Osteoblast (primary cell): ENCODE results near the gene CIAPIN1. TPM values are rescaled to one million over a fixed set of nuclear protein-coding genes. Genes with fewer than 3 reads are reported as not detected.

Source experiments
- DNase-seq: peaks from one replicate; pipeline ENCODE4 v3.0.0; 2011; ENCODE audit warnings: low spot score, mixed read lengths; ENCODE audit not compliant: insufficient read length; ENCODE audit errors: missing footprints
- H2AFZ ChIP-seq: 2 replicates; pipeline ENCODE4 v1.6.0; 2011; ENCODE audit warnings: mild to moderate bottlenecking, low read length
- H3K27ac ChIP-seq: 2 replicates; pipeline ENCODE4 v1.5.1; 2011; ENCODE audit warnings: mild to moderate bottlenecking, low read depth, low read length, moderate library complexity
- H3K27me3 ChIP-seq: 2 replicates; pipeline ENCODE4 v1.6.0; 2012; ENCODE audit warnings: mild to moderate bottlenecking, control low read depth, inconsistent platforms, low read length, moderate library complexity; ENCODE audit not compliant: insufficient read depth
- H3K36me3 ChIP-seq: 2 replicates; pipeline ENCODE4 v1.5.1; 2011; ENCODE audit warnings: mild to moderate bottlenecking, low read length, control low read depth, moderate library complexity; ENCODE audit not compliant: insufficient read depth
- H3K4me1 ChIP-seq: 2 replicates; pipeline ENCODE4 v1.5.1; 2011; ENCODE audit warnings: mild to moderate bottlenecking, low read length, control low read depth, moderate library complexity; ENCODE audit not compliant: insufficient read depth
- H3K4me2 ChIP-seq: 2 replicates; pipeline ENCODE4 v1.6.0; 2011; ENCODE audit warnings: mild to moderate bottlenecking, low read length; ENCODE audit not compliant: insufficient read depth
- H3K4me3 ChIP-seq: fragments of 200-600 bp; sonication (generic); 3 replicates; pipeline ENCODE4 v1.5.1; 2012; ENCODE audit warnings: mild to moderate bottlenecking, low read length, inconsistent platforms; ENCODE audit not compliant: insufficient read depth
- H3K79me2 ChIP-seq: 2 replicates; pipeline ENCODE4 v1.6.0; 2012; ENCODE audit warnings: mild to moderate bottlenecking, low read length, control low read depth, inconsistent platforms; ENCODE audit not compliant: insufficient read depth
- H3K9me3 ChIP-seq: 2 replicates; pipeline ENCODE4 v1.5.1; 2011; ENCODE audit warnings: low read depth, low read length, control low read depth
- H4K20me1 ChIP-seq: 2 replicates; pipeline ENCODE4 v1.6.0; 2012; ENCODE audit warnings: mild to moderate bottlenecking, low read length, control low read depth; ENCODE audit not compliant: insufficient read depth
- CTCF ChIP-seq: IDR thresholded peaks from 2 replicates; pipeline ENCODE4 v1.5.1; 2011; ENCODE audit warnings: mild to moderate bottlenecking, low read depth, low read length, moderate library complexity; ENCODE audit errors: extremely low read depth
- total RNA-seq: library from RNA; depleted of rRNA; stranded (reverse); fragments of >200 nt; gene quantifications from 2 replicates; pipeline ENCODE4 v1.2.3, GENCODE V29; 2012

The CIAPIN1 gene
- total RNA-seq, 1 donor: 39.8 TPM

GRCh38 chr16:57391708-57392107, 55.5 kb downstream of the CIAPIN1 start:
- Histone ChIP-seq H3K27ac (no peak overlapping the region), H4K20me1 (no peaks in the 10 kb centered on the region), H2AFZ (no peak overlapping the region), H3K4me1 (no peaks in the 10 kb centered on the region), H3K4me3 (no peak overlapping the region), H3K27me3 (peaks cover 10% of the 10 kb centered on the region), H3K4me2 (no peak overlapping the region), H3K79me2 (no peaks in the 10 kb centered on the region), H3K9me3 (no peaks in the 10 kb centered on the region), H3K36me3 (no peaks in the 10 kb centered on the region)
- TF ChIP-seq CTCF: no peak
- no peak for DNase-seq

GRCh38 chr16:57391300-57391699, 55.9 kb downstream of the CIAPIN1 start:
- Histone ChIP-seq H3K27me3 (peaks cover 10% of the 10 kb centered on the region), H3K27ac (no peak overlapping the region), H3K4me1 (no peaks in the 10 kb centered on the region), H3K9me3 (no peaks in the 10 kb centered on the region), H3K4me3 (no peak overlapping the region), H2AFZ (no peak overlapping the region), H3K79me2 (no peaks in the 10 kb centered on the region), H3K4me2 (no peak overlapping the region), H3K36me3 (no peaks in the 10 kb centered on the region), H4K20me1 (no peaks in the 10 kb centered on the region)
- TF ChIP-seq CTCF: no peak
- DNase-seq: no peak

- Histone ChIP-seq H3K4me3 (no peak overlapping the region), H3K4me2 (no peak overlapping the region), H3K9me3 (no peaks in the 10 kb centered on the region), H3K79me2 (no peaks in the 10 kb centered on the region), H2AFZ (no peak overlapping the region), H3K36me3 (no peaks in the 10 kb centered on the region), H3K27me3 (peaks cover 11% of the 10 kb centered on the region), H3K4me1 (no peaks in the 10 kb centered on the region), H3K27ac (no peak overlapping the region), H4K20me1 (no peaks in the 10 kb centered on the region)
- DNase-seq: no peak
- TF ChIP-seq CTCF: no peak
Observed at GRCh38 chr16:57390636-57391295, 56.4 kb downstream of the CIAPIN1 start.

GRCh38 chr16:57389087-57389468, 58.1 kb downstream of the CIAPIN1 start:
- H3K4me1 ChIP-seq: no peaks in the 10 kb centered on the region
- no peak for DNase-seq
- H3K27me3 ChIP-seq: peaks cover 14% of the 10 kb centered on the region
- no peaks in the 10 kb centered on the region for H3K9me3 ChIP-seq
- H3K4me3 ChIP-seq: no peak overlapping the region
- no peak overlapping the region for H2AFZ ChIP-seq
- no peaks in the 10 kb centered on the region for H3K79me2 ChIP-seq
- H3K27ac ChIP-seq: no peak overlapping the region
- H4K20me1 ChIP-seq: no peaks in the 10 kb centered on the region
- no peak for TF ChIP-seq CTCF
- no peak overlapping the region for H3K4me2 ChIP-seq
- H3K36me3 ChIP-seq: no peaks in the 10 kb centered on the region
